T-helper 2 cell treated with Interferon-gamma antibody and Interleukin-4, amounts not matched to agents 100 ng/mL and 5 ng/mL, for 36 hours (primary cell): ENCODE measurements around the gene RBM45. TPM values are rescaled to one million over a fixed set of nuclear protein-coding genes. Genes with fewer than 3 reads are reported as not detected.
"Not testable (repeated sequence)": the region's sequence is repeated elsewhere in the genome, so short reads cannot be mapped to it uniquely, and the experiment has no call there.

ENCODE experiments used
- intact Hi-C: fragments of 100-400 bp; cut with micrococcal nuclease; formaldehyde crosslinking; loops from one replicate; pipeline ENCODE4 v1.15.1; 2023
- total RNA-seq: library from RNA; stranded (reverse); gene quantifications from 2 replicates; pipeline ENCODE4 v1.2.3, GENCODE V29; 2022

RBM45 gene
- total RNA-seq, 1 donor from 2014 or later = 18.1 TPM

- intact Hi-C loops = no loop called here
Observed at GRCh38 chr2:178106053-178106452, 6.2 kb upstream of the RBM45 start.

- intact Hi-C loops = no loop called here
Observed at GRCh38 chr2:178108176-178108575, 4.1 kb upstream of the RBM45 start.

DNA sequence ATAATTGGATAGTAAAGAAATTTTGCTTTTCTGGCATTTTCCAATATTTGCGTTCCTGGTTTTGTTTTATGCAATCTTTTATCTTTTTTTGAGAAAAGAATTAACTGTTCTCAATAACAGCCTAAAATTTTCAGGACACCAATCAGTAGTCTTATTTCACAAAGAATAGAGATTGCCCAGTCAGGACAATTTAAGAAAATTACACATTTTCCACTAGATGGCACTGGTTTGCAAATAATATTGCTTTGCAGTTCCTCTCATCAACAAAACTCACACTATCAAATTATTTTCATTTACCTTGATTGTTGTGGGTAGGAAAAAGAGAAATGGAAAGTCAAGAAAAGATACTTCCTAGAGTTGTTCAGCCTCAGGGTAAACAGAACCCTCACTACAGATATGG lies 2.4 kb upstream of the RBM45 start:
- intact Hi-C loops = loop anchor here (1.0 to 5.0 kb wide), 2 partner anchors 287 to 413 kb away; no protein-coding TSS in a partner anchor

- intact Hi-C loops = loop anchor here (1.0 to 5.0 kb wide), 2 partner anchors 287 to 413 kb away; no protein-coding TSS in a partner anchor
Observed at GRCh38 chr2:178110681-178111080, 1.6 kb upstream of the RBM45 start.

GRCh38 chr2:178111743-178112142 lies 494 bp upstream of the RBM45 start:
- intact Hi-C loops = loop anchor here (1.0 to 5.0 kb wide), 6 partner anchors 83 to 1895 kb away; partner anchors contain the start of genes CWC22 and OSBPL6

GRCh38 chr2:178114462-178114861 lies 2.2 kb downstream of the RBM45 start:
- intact Hi-C loops = loop anchor here (5.0 kb wide), 1 partner anchor 283 kb away; no protein-coding TSS in a partner anchor

- intact Hi-C loops = no loop called here
Observed at GRCh38 chr2:178115271-178115670, 3.0 kb downstream of the RBM45 start.

GRCh38 chr2:178117725-178118124 lies 5.5 kb downstream of the RBM45 start:
- intact Hi-C loops = no loop called here

- intact Hi-C loops = no loop called here
Observed at GRCh38 chr2:178119179-178119922, 7.1 kb downstream of the RBM45 start.

- intact Hi-C loops = no loop called here
Observed at GRCh38 chr2:178123163-178123562, 10.9 kb downstream of the RBM45 start.

- intact Hi-C loops = no loop called here
Observed at GRCh38 chr2:178125125-178125524, 12.9 kb downstream of the RBM45 start.

DNA sequence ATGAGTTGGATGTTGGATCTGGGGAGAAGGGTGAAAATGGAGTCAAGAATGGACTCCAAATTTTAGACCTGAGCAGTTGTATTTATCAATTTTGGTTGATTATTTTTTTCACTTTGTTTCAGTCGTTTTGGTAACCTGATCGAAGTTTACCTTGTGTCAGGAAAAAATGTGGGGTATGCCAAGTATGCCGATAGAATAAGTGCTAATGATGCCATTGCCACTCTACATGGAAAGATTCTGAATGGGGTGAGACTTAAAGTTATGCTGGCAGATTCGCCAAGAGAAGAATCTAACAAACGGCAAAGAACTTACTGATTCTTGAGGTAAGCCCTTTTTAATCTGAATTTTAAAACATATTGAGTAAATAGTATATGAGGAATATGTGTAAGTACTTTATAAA lies 13.6 kb downstream of the RBM45 start:
- intact Hi-C loops = no loop called here

DNA sequence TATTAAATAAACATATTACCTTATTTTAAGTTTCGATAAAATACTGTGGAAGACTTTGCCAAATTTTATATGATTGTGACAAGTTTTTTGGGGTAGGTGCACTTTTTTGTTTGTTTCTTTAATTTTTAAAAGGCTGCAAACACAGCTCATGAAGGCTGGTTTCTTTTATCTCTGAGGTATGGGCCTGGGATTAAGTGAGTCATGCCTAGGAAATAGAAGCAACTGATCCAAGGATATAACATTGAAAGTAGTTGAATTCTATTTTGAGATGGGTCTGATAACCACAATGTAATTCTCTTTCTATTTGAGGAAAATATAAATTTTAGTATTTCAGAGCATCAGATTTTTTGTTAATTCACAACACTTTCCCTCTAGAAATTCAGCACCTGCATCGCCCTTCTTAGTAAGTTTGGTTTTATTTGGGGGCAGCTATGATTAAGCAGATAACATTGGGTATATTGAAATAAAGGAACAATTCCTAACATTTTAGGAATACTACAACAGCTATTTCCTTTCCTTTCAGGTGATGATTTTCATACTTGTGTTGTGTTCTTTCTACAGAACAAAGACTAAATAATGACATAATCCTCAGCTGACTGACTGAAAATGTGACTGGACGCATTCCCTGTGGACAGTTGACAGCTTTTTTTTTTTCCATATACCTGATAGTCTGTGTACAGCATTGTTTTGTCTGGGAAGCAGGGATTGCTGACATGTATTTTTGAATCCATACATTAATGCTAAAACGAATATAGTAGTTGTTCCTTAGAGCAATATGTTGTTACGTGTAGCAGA lies 16.8 kb downstream of the RBM45 start:
- intact Hi-C loops = no loop called here

GRCh38 chr2:178136321-178137025 lies 24.2 kb downstream of the RBM45 start:
- intact Hi-C loops = no loop called here

GRCh38 chr2:178142274-178143065 lies 30.2 kb downstream of the RBM45 start:
- intact Hi-C loops = no loop called here

GRCh38 chr2:178143481-178143880 lies 31.2 kb downstream of the RBM45 start:
- intact Hi-C loops = no loop called here

- intact Hi-C loops = no loop called here
Observed at GRCh38 chr2:178152033-178152432, 39.8 kb downstream of the RBM45 start.

DNA sequence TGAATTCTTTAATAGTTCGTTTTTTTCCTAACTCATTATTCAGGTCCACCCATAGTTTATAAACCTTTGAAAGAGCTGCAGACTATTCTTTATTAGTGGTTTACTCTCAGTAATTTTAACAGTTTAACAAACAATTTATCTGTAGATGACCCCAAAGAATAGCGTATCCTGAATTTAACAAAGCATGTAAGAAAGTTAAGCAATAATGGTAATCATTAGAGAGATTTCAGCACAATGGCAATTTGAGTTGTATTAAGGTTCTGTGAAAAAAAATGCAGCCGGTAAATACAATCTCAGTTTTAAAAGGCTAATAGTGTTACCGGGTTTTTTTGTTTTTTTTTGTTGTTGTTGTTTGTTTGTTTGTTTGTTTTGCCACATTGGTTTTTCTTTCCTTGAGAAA lies 40.3 kb downstream of the RBM45 start:
- intact Hi-C loops = no loop called here

DNA sequence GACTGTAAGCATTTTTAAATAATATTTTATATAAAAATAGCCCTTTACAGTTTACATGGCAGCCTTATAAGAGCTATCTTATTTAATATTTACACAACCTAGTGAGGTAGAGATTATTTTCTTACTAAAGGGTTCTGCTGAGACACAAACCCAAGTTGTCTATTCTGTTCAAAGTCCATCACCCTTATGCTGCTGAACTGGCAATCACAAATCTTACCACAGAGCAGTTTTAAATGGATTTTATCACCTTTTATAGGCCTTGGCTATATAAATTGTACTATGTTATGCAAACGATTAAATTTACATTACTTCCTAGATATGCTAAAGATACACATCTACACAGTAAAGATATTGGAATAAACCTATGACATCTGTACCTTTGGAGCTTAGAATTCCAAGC lies 40.7 kb downstream of the RBM45 start:
- intact Hi-C loops = no loop called here

- intact Hi-C loops = not testable (repeated sequence)
Observed at GRCh38 chr2:178153878-178154277, 41.6 kb downstream of the RBM45 start.

DNA sequence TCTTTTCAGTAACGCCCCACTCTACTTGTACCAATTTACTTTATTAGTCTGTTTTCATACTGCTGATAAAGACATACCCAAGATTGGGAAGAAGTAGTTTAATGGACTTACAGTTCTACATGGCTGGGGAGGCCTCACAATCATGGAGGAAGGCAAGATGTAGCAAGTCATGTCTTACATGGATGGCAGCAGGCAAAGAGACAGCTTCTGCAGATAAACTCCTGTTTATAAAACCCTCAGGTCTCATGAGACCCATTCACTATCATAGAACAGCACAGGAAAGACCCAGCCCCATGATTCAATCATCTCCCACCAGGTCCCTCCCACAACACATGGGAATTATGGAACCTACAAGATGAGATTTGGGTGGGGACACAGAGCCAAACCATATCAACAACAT lies 43.3 kb downstream of the RBM45 start:
- intact Hi-C loops = no loop called here
